Fibroblast of skin of left biceps (primary cell): Measurements from ENCODE around the gene PRKD1.

Experiments used
- DNase-seq, 2 experiments: peaks; one replicate each; pipeline ENCODE4 v3.0.0-alpha.2; 2013; ENCODE audit warnings: low read depth in 2 of 2

PRKD1 gene

DNA sequence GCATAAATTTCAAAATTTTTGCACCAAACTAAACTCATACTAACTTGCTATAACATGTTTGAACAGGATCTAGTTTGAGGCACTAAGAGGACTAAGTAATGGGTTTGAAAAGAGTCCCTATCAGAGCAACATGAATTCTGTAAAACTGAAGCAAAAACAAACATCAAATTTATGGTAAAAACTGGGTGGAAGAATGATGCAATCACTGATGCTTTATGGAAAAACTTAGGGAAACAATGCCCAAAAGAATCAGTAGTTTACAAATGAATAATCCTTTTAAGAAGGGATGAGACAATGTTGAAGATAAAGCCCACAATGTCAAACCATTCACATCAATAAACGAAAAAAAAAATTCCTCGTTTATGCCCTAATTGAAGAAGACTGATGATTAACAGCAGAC, 88.9 kb downstream of the PRKD1 start:
- no peak for DNase-seq

DNA sequence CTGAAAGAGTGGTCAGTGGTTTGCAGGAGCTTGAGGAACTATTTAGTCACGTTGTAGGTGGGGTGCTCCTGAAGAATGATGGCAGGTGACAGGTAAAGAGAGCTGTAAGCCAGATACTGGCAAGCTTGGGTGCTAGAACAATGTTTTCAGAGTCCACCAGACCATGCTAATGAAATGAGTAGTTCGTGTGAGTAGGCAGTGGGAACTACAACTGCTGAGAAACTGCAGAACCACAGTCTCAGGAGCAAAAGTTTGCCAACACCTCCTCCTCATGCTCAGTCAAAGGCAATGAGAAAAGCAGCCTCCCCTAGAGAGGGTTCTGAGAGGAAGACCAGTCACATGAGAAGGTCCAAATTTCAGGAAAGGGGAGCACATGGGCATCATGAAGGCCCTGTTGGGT, 91.3 kb downstream of the PRKD1 start:
- no peak for DNase-seq

DNA sequence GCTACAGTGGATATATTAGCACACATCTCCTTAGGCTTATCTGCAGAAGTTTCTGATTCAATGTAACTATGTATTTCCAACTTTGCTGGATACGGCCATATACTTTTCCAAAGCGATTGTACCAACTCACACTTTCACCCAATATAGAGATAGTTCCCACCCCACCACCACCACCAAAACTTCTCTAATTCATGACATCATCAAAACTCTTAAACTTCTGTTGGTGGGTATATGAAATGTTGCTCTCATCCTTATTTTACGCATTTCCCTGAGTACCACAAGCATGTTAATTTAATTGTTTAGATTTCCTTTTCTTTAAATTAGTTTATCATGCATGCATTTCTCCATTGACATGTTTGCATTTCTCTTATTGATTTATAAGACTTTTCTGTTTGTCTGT, 95.6 kb downstream of the PRKD1 start:
- no peak for DNase-seq

DNA sequence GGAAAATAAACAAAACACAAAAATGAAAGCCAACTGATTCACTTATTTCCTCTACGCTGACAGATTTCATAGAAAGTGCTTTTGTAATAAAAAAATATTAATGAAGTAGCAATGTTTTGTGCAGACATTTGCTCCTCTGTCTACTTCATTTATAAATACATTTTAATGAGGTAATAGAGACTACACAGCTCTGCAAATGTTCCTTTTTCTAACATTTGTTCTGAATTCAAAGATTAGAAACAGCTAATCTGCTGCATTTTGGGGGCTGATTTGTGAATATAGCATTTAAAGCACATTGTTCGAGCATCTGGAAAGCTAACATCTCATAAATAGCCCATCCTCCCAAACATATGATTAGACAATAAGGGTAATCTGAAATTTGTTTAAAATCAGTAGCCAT, 97.8 kb downstream of the PRKD1 start:
- no peak for DNase-seq

DNA sequence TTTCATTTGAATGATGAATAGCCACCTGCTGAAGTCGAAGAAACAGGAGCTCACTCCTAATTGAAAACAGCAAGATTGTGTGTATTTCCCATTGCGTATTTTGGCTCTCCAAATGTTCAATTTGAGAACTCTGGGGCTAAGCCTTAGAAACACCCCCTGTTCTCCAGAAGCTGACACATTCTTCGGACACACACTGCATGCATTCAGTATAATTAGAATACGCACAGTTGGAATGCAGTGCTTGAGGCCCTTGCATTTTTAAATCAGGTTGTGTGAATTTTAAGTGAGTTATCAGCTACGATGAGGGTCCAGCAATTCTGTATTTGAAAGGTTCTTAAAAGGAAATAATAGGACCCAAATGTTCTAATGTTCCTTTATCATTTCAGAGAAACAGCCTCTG, 103.8 kb downstream of the PRKD1 start:
- no peak for DNase-seq

DNA sequence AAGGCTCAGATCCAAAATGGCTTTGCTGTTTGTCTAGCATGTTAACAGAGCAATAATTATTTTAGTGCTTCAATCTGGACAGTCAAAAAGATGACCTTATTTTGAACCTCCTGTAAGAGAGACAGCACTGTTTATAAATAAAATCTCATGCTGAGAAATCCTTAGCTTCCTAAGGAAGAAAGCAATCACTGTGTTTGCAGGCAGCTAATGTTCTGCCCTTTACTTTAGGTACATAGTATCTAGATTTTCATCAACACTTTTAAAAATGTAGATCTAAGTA, 105.3 kb downstream of the PRKD1 start:
- no peak for DNase-seq

DNA sequence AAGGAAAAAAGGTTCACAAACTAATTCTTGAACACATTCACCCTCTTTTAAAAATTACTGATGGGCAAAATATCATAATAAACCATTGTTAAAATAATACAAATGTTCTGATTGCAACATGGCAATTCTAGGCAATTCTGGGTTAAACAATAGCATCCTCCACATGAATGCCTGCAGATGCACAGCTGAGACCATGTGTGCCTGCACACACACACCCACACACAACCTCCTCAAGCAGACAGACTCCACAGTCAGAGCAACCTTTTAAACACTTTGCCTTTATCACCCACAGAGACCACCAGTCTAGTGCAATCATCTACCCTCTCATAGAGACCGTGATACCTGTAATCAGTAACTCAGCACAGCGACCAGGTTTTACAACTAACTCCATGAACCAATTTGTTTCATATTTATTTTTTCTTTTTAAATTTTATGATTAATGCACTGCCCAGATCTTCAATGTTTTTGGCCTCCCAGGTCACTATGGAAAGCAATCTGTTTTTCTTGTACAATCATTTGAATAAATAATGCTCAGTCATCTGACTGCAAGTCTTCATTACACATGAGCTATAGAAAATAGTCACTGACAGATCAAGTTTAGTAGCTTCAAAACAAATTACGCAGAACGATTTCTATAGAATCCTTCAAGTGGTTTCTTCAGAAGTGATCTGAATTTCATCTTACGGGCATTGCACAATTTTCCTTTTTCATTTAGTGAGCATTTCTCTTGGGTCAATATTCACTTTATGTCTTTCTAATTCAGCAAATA, 105.8 kb downstream of the PRKD1 start:
- no peak for DNase-seq

DNA sequence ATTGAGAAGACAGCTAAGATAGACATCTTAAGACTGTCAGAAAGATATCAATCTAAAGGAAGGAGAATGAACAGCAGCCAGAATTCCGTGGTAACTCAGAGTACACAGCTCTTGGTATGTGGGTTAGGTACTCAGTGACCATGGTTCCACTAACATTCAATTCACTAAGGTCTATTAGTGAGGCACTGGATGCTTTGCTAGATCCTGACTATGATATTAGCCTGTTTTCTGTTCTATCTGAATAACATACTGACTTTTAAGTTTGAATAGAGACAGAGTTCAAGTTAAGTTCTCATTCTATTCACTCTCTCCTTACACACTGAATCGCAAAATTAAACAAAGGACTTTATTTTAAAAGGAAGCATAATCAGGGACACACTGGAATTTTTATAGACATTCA, 106.4 kb downstream of the PRKD1 start:
- no peak for DNase-seq

DNA sequence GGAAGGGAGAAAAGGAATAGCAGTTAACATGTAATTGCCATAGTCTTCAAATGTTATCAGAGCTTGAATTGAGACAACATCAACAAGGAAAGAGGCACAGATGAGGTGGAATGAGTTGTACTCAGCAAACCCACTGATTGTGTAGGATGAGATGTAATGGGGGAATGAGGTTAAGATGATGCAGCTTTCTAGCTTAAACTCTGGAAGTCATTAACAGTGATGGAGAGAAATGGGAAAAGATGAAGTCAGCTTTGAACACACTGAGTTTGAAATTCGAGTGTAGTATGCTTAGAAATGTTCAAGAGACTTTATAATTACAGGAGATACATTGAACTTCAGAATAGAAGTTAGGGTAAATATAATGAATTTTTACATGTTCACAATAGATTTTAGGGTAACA, 106.9 kb downstream of the PRKD1 start:
- no peak for DNase-seq

DNA sequence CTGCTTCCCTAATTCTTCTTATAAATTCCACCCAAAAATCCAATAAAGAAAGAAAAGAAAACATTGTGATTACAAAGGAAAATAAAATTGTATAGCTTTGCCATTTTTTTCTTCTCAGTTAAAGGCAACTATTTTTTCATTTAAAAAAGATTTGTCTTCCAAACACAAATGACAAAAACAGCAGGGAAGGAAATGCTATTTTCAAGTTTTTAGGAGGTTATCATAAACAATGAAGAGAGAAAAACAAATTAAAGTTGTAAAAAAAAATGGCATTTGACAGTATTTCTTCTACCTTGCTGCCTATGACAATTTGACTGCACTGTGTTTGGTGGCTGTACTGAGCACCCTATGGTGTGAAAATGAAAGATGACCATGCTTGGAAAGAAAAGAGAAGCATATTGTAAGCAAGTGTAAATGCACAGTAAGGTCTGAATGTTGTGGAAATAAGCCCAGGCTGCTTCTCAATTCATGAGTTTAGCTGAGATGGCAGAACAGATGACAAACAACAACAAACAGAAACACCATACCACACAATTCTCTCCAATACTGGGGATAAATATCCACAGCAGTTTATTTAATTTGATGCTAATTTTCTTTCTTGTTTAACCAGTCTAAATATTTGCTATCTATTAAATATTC, 109.8 kb downstream of the PRKD1 start:
- no peak for DNase-seq

DNA sequence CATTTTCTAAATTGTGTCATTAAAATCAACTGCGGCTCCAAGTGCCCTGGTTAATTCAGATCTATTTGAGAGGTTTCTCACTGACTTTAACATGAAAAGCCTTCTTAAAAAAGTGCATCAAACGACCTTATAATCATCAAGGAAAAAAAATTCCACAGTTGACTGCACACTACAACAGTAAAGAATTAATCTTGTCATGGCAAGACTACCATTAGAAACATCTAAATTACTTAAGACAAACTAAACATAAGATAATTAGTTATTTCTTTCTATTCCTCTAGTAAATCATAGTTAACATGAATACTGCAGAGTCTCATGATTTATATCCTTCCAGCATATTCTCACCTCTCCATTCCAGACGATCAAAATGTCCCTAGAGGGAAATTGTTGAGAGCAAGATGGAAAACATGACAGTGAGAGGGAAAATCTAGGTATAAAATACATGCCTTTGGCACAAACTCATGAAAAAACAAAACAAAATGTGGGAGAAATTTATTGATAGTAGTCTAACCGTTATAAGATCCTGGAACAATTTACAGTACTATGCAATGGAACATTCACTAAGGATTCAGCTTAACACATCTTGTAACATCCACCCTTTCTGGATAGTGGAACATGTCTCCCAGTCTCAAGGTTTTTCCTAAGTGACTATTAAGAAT, 112.5 kb downstream of the PRKD1 start:
- DNase-seq = no peak

DNA sequence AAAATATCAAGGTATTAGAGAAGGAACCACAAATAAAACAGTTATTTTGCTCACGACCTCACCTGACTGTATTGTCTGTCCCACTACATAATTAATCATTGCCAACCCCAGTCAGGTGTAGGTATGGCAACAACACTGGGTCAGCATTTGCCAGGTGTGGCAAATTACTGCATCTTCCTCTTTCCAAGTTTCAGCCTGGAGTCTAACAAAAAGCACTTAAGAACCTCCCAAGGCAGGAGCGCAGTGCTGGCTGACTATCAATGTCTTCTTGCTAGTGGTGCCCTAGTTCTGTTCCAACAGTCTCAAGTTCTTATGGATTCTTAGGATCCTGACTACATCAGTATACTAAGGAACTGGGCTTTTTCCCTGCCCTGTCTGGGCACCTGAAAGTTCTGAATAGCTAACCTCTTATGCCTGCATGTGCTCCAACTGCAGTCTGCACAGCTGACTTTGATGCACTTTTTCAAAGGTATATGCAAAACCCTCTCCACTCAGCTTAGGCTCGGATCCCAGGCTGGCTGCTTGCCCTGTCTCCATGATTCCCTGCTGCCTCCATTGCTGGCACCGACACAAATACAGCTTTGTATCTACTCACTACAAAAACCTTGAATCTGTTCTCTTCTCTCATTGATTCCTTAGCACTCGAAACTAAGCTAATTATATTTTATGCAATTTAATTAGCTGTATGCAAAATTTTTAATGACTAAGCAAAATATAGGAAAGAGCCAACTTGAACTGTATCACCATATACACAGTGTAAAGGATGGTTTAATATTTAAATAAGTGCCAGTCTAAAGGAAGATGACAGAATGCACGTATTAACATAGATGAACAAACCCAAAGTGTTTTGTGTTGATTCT, 113.3 kb downstream of the PRKD1 start:
- DNase-seq = no peak

DNA sequence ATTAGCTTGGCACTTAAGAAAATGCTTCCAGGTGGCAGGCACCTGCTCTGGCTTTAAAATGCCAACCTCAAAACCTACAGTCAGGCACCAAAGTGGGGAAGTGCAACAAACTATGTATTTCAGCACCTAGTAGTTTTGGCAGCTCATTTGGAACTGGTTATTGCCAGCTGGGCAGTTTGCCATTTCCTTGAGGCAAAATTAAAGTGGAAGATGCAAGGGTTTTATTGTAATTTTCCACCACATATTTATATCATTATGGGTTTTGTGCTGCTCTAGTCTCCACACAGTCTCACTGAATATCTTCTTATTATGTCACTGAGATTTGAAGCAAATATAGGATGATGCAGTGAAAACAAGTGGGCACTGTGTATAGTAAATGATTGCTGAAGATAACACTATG, 117.0 kb downstream of the PRKD1 start:
- no peak for DNase-seq

DNA sequence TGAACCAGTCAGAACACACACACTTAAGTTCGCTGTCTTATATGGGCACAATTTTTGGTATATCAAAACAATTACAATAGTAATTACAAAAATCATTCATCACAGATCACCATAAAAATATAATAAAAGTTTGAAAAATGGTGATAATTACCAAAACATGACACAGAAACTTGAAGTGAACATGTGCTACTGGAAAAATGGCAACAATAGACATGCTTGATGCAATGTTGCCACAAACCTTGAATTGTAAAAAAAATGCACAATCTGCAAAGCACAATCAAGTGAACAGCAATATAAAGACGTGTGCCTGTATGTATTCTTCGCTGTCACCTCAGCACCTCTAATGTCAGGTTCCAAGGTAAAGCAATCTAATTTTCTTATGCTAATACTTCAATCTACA, 117.6 kb downstream of the PRKD1 start:
- no peak for DNase-seq

DNA sequence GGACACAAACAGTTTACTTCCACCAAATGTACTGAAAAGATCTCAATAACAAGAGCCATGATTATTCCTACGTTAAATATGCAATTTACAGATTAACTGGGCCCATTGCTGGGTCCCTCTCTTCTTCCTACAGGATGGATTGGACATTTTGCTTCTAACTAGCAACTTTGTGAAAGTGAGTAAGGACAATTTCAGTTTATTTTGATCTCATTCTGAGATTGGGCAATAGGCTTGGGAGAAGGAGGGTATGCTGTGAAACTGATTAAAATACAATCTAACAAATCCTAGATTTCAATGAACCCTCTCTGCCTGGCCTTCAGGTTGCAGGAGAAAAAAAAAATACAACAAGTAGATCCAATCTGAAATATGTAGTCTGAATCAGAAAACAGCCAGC, 121.5 kb downstream of the PRKD1 start:
- DNase-seq = no peak

DNA sequence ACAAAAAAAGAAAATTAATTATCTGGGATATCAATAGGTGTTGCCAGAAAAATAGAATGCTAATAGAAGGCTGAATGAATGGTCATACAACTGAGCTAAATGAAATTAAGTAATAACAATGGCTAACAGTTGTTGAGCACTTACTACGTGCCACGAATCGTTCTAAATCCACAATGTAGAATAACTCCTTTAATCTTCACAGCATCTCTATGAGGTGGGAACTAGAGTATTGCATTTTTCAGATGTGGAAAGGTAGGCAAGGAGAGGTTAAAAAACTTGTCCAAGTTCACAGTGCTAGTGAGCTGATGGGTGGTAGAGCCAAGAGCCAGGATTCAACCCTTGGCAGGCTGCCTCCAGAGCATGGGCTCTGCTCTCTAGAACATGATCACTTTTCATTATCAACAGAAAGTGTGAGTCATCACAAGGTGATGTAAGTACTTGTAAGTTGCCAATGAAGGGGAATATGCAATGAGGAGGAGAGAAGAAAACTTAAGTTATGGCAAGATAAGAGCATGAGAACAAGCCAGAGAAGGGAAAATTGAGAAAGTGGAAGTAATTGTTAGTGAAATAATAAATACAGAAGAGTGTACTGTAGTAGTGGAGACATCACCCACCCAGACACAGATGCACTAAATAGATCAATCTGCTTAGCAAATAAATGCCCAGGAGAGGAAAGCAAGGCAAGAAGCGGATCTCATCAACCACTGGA, 122.1 kb downstream of the PRKD1 start:
- peak; percentile 84 to 88 for DNase-seq

DNA sequence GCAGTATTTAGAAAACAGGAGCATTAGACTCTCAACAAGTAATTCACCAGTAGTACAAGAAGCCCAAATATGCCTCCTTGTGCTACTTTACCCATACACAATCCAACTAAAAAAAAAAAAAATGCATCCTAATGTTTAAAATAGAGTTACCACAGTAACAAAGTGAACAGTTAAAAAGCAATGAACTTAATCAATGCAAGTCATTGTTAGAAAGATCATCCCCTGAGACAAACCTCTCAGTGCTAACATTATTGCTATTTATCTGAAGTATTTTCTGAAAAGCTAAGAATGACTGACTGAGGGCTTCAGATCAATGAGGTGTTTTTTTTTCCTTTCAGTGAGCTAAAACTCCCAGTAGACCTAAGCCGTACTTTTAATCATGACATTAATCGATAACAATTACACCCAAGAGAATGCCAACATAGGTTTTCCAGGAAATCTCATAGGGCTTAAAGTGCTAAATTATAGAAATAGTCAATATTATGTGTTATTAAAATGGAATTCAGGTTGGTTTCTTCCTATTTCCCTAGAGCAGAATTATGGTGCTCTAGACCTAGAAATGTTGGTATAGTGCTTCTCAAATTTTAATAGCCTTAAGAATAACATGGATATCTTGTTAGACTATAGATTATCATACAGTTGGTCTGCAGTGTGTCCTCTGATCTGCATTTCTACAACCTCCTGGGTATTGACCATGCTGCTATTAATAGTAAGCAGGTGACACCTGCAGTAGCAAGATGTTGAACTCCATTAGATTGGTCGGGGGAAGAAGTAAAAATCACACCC, 123.0 kb downstream of the PRKD1 start:
- no peak for DNase-seq

DNA sequence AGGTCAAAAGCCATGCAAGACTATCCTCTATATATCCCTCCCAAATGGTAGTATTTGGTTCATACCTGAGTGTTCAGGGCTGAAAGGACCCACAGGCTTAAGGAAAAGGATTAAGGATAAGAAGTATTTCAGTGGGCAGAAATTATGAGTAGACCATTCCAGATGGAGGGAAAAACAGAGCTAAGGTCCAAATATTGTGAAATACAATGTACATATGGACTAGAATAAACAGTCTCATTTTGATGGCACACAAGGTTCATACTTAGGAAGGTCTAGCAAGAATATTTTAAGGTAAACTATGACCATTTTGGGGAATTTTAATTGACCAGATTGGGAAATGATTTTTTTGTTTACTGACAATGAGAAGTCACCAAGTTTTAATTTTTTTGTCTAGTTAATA, 124.6 kb downstream of the PRKD1 start:
- no peak for DNase-seq

DNA sequence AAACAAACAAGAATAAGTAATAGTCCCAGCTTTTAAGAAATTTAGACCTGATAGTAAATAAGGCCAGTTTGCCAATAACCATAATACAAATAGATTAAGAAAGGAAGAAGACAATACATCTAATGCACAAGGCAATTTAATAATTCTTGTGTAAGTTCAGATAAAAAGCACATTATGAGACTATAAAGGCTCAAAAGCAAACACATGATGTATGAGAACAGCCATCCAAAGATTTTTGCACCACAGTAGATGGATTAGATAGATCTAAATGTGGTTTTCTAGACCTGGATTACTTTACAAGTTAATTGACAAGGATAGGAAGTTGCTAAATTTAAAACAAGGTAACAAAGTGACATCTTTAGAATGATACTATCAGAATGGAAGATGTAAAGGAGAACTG, 125.4 kb downstream of the PRKD1 start:
- DNase-seq = no peak

DNA sequence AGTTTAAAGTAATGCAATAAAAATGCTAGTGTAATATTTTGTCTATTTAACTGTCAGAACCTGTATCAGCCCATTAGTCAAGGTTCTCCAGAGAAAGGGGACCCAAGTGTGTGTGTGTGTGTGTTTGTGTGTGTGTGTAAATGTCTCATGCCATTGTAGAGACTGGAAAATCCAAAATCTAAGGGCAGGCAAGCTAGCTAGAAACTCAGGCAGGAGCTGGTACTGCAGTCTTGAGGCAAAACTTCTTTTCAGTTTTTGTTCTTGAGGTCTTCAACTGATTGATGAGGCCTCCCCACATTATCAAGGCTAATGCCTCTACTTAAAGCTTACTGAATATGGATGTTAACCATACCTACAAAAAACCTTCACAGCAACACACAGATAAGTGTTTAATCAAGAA, 126.7 kb downstream of the PRKD1 start:
- no peak for DNase-seq

DNA sequence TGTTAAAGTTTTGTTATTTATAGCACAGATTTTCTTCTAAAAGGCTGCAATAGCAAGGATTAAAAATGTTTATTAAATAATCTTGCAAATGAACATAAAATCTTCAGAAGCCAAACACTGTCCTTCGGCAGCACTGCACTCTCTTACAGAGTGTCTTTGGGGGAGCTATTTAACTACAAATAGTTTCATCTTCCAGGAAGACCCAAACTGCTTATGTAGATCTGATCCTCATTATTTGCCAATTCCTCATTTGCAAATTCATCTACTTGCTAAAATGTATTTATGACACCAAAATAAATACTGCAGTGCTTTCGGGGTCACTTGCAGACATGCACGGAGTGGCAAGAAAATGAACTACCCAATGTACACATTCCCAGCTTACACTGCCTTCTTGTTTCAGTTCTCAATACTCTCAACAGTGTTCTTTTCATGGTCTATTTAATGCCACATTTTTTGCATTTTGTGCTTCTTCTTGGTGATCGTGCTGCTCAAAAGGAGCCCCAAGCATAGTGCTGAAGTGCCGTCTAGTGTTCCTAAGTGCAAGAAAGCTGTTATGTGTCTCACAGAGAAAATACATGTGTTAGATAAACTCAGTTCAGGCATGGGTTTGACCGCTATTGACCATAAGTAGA, 128.1 kb downstream of the PRKD1 start:
- DNase-seq = no peak
